Neuronal stem cell (in vitro differentiated cells): ENCODE results near the gene UGT1A7.

ENCODE experiments used
- DNase-seq: peaks from one replicate; pipeline ENCODE4 v3.0.0-alpha.2; 2013; ENCODE audit warnings: low spot score
- H2AFZ ChIP-seq: one replicate; pipeline ENCODE4 v1.6.1; 2013; ENCODE audit warnings: mild to moderate bottlenecking, low read length, inconsistent platforms
- H2AK5ac ChIP-seq: 2 replicates; pipeline ENCODE4 v1.6.1; 2013; ENCODE audit warnings: low read depth, mild to moderate bottlenecking, inconsistent platforms, low read length, moderate library complexity, mixed read lengths
- H2BK120ac ChIP-seq: 2 replicates; pipeline ENCODE4 v1.6.1; 2013; ENCODE audit warnings: low read depth, mild to moderate bottlenecking, inconsistent platforms, low read length, moderate library complexity, mixed read lengths
- H2BK12ac ChIP-seq: one replicate; pipeline ENCODE4 v1.6.1; 2013; ENCODE audit warnings: low read length, inconsistent platforms
- H2BK15ac ChIP-seq: 2 replicates; pipeline ENCODE4 v1.6.1; 2013; ENCODE audit warnings: mild to moderate bottlenecking, low read length, inconsistent platforms, mixed read lengths
- H2BK5ac ChIP-seq: one replicate; pipeline ENCODE4 v1.6.1; 2013; ENCODE audit warnings: inconsistent platforms, mild to moderate bottlenecking, low read length, moderate library complexity
- H3K14ac ChIP-seq: one replicate; pipeline ENCODE4 v1.6.1; 2013; ENCODE audit warnings: low read length, inconsistent platforms
- H3K18ac ChIP-seq: 2 replicates; pipeline ENCODE4 v1.6.1; 2013; ENCODE audit warnings: low read length, inconsistent platforms
- H3K23ac ChIP-seq: 2 replicates; pipeline ENCODE4 v1.6.1; 2013; ENCODE audit warnings: low read depth, mild to moderate bottlenecking, mixed read lengths, low read length, inconsistent platforms; ENCODE audit not compliant: poor library complexity
- H3K27ac ChIP-seq: replicated peaks from 3 replicates; pipeline ENCODE4 v1.5.1; 2013; ENCODE audit warnings: low read length, inconsistent platforms
- H3K27me3 ChIP-seq, 3 experiments: 2 replicates each; pipeline ENCODE4 v1.6.1; 2013; ENCODE audit warnings: low read length in 3 of 3, mild to moderate bottlenecking in 2 of 3, inconsistent platforms in 1 of 3, low read depth in 1 of 3, mixed read lengths in 1 of 3, moderate library complexity in 1 of 3; ENCODE audit not compliant: control insufficient read depth in 3 of 3, insufficient read depth in 3 of 3
- H3K36me3 ChIP-seq, 2 donors: replicated peaks in 1 of 2; 2 replicates each; pipeline ENCODE4 v1.6.1; 2013; ENCODE audit warnings: low read length in 2 of 2; ENCODE audit not compliant: control insufficient read depth in 2 of 2, insufficient read depth in 2 of 2
- H3K4ac ChIP-seq: 2 replicates; pipeline ENCODE4 v1.6.1; 2013; ENCODE audit warnings: inconsistent platforms, mild to moderate bottlenecking, low read length, moderate library complexity
- H3K4me1 ChIP-seq, 2 donors: 1 replicate in 1 of 2; 2 replicates in 1 of 2; pipeline ENCODE4 v1.6.1; 2013; ENCODE audit warnings: low read length in 2 of 2, low read depth in 1 of 2; ENCODE audit not compliant: control insufficient read depth in 2 of 2, insufficient read depth in 1 of 2
- H3K4me2 ChIP-seq: one replicate; pipeline ENCODE4 v1.6.1; 2013; ENCODE audit warnings: mild to moderate bottlenecking, low read length, inconsistent platforms; ENCODE audit not compliant: insufficient read depth, poor library complexity, severe bottlenecking
- H3K4me3 ChIP-seq, 2 donors: 2 replicates each; pipeline ENCODE4 v1.5.1; 2013; ENCODE audit warnings: low read length in 2 of 2, mild to moderate bottlenecking in 2 of 2, inconsistent platforms in 1 of 2, moderate library complexity in 1 of 2
- H3K79me1 ChIP-seq: one replicate; pipeline ENCODE4 v1.6.1; 2013; ENCODE audit warnings: low read depth, mild to moderate bottlenecking, inconsistent platforms, low read length, moderate library complexity
- H3K9ac ChIP-seq: one replicate; pipeline ENCODE4 v1.6.1; 2013; ENCODE audit warnings: mild to moderate bottlenecking, low read depth, low read length, inconsistent platforms; ENCODE audit not compliant: poor library complexity
- H3K9me3 ChIP-seq, 2 donors: replicated peaks in 1 of 2; 2 replicates each; pipeline versions ENCODE3 to v1.6.1; 2013; ENCODE audit warnings: low read length in 2 of 2, mild to moderate bottlenecking in 2 of 2, inconsistent platforms in 1 of 2, low read depth in 1 of 2, mixed read lengths in 1 of 2, moderate library complexity in 1 of 2; ENCODE audit not compliant: control insufficient read depth in 2 of 2, insufficient read depth in 1 of 2
- H4K8ac ChIP-seq: one replicate; pipeline ENCODE4 v1.6.1; 2013; ENCODE audit warnings: low read depth, mild to moderate bottlenecking, inconsistent platforms, low read length, moderate library complexity
- H4K91ac ChIP-seq: one replicate; pipeline ENCODE4 v1.6.1; 2013; ENCODE audit warnings: low read length, low read depth, mild to moderate bottlenecking, inconsistent platforms; ENCODE audit not compliant: poor library complexity
- WGBS, 2 donors: extraction: QIAGEN DNeasy Blood & Tissue Kit; methylation state at CpG; one replicate each; pipeline ENCODE4 v1.1.7; 2013; ENCODE audit warnings: missing lambda C conversion rate in 2 of 2, mixed read lengths in 1 of 2; ENCODE audit not compliant: insufficient read length in 2 of 2, insufficient replicate concordance in 1 of 2; ENCODE audit errors: extremely low coverage in 2 of 2; 5-methylcytosine and 5-hydroxymethylcytosine counted together

Gene UGT1A7

GRCh38 chr2:233708942-233709341 is 27.2 kb downstream of the UGT1A7 start:
- Histone ChIP-seq H2AFZ (peak overlapping the region; percentile 40), H3K4me3 (no peak overlapping the region), H2BK15ac (no peak overlapping the region), H3K18ac (no peak overlapping the region), H3K9me3 (no peaks in the 10 kb centered on the region), H3K9ac (no peak overlapping the region), H3K14ac (no peak overlapping the region), H3K79me1 (no peaks in the 10 kb centered on the region), H3K4me1 (no peaks in the 10 kb centered on the region), H4K8ac (no peak overlapping the region), H3K27me3 (no peaks in the 10 kb centered on the region), H2BK12ac (no peak overlapping the region), H2AK5ac (no peak overlapping the region), H3K23ac (no peak overlapping the region), H3K27ac (no peak overlapping the region), H3K4ac (no peak overlapping the region), H3K4me2 (no peak overlapping the region), H2BK120ac (no peak overlapping the region), H3K36me3 (no peaks in the 10 kb centered on the region), H4K91ac (peak overlapping the region; percentile 82), H2BK5ac (no peak overlapping the region)
- DNase-seq, result no peak
- WGBS, 2 donors, result no CpG with 5 or more reads among the region's 5 CpGs

GRCh38 chr2:233711312-233712008 is 29.8 kb downstream of the UGT1A7 start:
- Histone ChIP-seq H3K4ac (no peak overlapping the region), H2BK5ac (no peak overlapping the region), H2BK12ac (peak overlapping the region; percentile 4), H2BK15ac (peak overlapping the region; percentile 42), H3K4me2 (no peak overlapping the region), H3K27ac (no peak overlapping the region), H2AK5ac (no peak overlapping the region), H3K14ac (no peak overlapping the region), H3K9ac (no peak overlapping the region), H4K8ac (no peak overlapping the region), H3K18ac (no peak overlapping the region), H3K36me3 (no peaks in the 10 kb centered on the region), H4K91ac (no peak overlapping the region), H3K27me3 (no peaks in the 10 kb centered on the region), H2BK120ac (no peak overlapping the region), H3K4me1 (peaks cover 0 to under 1% of the 10 kb centered on the region in 2 donors), H3K9me3 (no peaks in the 10 kb centered on the region), H3K23ac (no peak overlapping the region), H2AFZ (peak overlapping the region; percentile 6), H3K79me1 (no peaks in the 10 kb centered on the region), H3K4me3 (no peak overlapping the region)
- no CpG with 5 or more reads among the region's 11 CpGs for WGBS, 2 donors
- DNase-seq, result peak; percentile 69

- peaks cover 0 to 7% of the 10 kb centered on the region in 2 donors for H3K4me1 ChIP-seq
- no peak within 1 kb of the TSS for H4K8ac ChIP-seq
- no peak within 1 kb of the TSS for H3K27ac ChIP-seq
- no peak within 1 kb of the TSS for H3K9ac ChIP-seq
- no peak within 1 kb of the TSS for H2AK5ac ChIP-seq
- peak within 1 kb of the TSS; percentile 42 for H2BK15ac ChIP-seq
- no peak within 1 kb of the TSS for H3K14ac ChIP-seq
- no peak within 1 kb of the TSS for H2BK120ac ChIP-seq
- peak within 1 kb of the TSS; percentile 26 for H3K23ac ChIP-seq
- no peak within 1 kb of the TSS for H3K4ac ChIP-seq
- DNase-seq, result no peak
- H3K79me1 ChIP-seq, result no peaks in the 10 kb centered on the region
- no peak within 1 kb of the TSS for H3K18ac ChIP-seq
- no CpG with 5 or more reads among the region's 14 CpGs for WGBS, 2 donors
- peak within 1 kb of the TSS; percentile 4 for H2BK12ac ChIP-seq
- H3K4me2 ChIP-seq, result no peak within 1 kb of the TSS
- H3K9me3 ChIP-seq, result no peaks in the 10 kb centered on the region
- no peak within 1 kb of the TSS for H2BK5ac ChIP-seq
- no peak within 1 kb of the TSS for H4K91ac ChIP-seq
- no peak within 1 kb of the TSS for H2AFZ ChIP-seq
- no peak within 1 kb of the TSS for H3K4me3 ChIP-seq
- H3K36me3 ChIP-seq, result no peaks in the 10 kb centered on the region
- no peaks in the 10 kb centered on the region for H3K27me3 ChIP-seq
These were observed 31.0 kb downstream of the UGT1A7 start, which contains the start of gene UGT1A5 for GRCh38 chr2:233712611-233713261. Gene UGT1A5, plus strand, starts transcription at chr2:233712907. Its CDS starts 85 bp downstream, at chr2:233712992.

- H3K4me3 ChIP-seq, result no peak overlapping the region
- H3K27ac ChIP-seq, result no peak overlapping the region
- no peak for DNase-seq
- no peak overlapping the region for H4K91ac ChIP-seq
- H3K79me1 ChIP-seq, result no peaks in the 10 kb centered on the region
- no peaks in the 10 kb centered on the region for H3K27me3 ChIP-seq
- no peaks in the 10 kb centered on the region for H3K36me3 ChIP-seq
- H3K9me3 ChIP-seq, result no peaks in the 10 kb centered on the region
- H2BK120ac ChIP-seq, result no peak overlapping the region
- H3K9ac ChIP-seq, result no peak overlapping the region
- no peak overlapping the region for H3K4ac ChIP-seq
- no peak overlapping the region for H2BK15ac ChIP-seq
- H3K14ac ChIP-seq, result no peak overlapping the region
- no peak overlapping the region for H2AFZ ChIP-seq
- no peak overlapping the region for H3K23ac ChIP-seq
- no peak overlapping the region for H2BK12ac ChIP-seq
- H3K4me2 ChIP-seq, result no peak overlapping the region
- peaks cover 0 to 7% of the 10 kb centered on the region in 2 donors for H3K4me1 ChIP-seq
- no peak overlapping the region for H2BK5ac ChIP-seq
- no peak overlapping the region for H2AK5ac ChIP-seq
- no peak overlapping the region for H4K8ac ChIP-seq
- no CpG with 5 or more reads among the region's 7 CpGs for whole genome bisulfite sequencing, 2 donors
- no peak overlapping the region for H3K18ac ChIP-seq
These were observed 31.5 kb downstream of the UGT1A7 start for GRCh38 chr2:233713262-233713615.
